Measurements from ENCODE around the gene SLC22A31.
"Not testable (repeated sequence)": the region's sequence is repeated elsewhere in the genome, so short reads cannot be mapped to it uniquely, and the experiment has no call there.

SLC22A31 gene

GRCh38 chr16:89192956-89193575 lies 7.3 kb downstream of the SLC22A31 start:
- DNase-seq (ENCODE audit: low spot score) = peak; percentile 66

- peak; percentile 54 for DNase-seq (ENCODE audit: low spot score)
Measured at GRCh38 chr16:89192186-89192955, 8.0 kb downstream of the SLC22A31 start.

- DNase-seq (ENCODE audit: low spot score) = no peak
Measured at GRCh38 chr16:89191901-89192185, 8.5 kb downstream of the SLC22A31 start.

- DNase-seq (ENCODE audit: low spot score) = no peak
Measured at GRCh38 chr16:89191033-89191900, 9.1 kb downstream of the SLC22A31 start.

GRCh38 chr16:89190150-89190958 lies 10.0 kb downstream of the SLC22A31 start:
- no peak for DNase-seq (ENCODE audit: low spot score)

GRCh38 chr16:89189358-89190025 lies 10.8 kb downstream of the SLC22A31 start:
- DNase-seq (ENCODE audit: low spot score) = no peak

- DNase-seq (ENCODE audit: low spot score) = not testable (repeated sequence)
Measured at GRCh38 chr16:89188471-89189357, 11.6 kb downstream of the SLC22A31 start.

GRCh38 chr16:89187770-89188392 lies 12.5 kb downstream of the SLC22A31 start:
- no peak for DNase-seq (ENCODE audit: low spot score)

- DNase-seq (ENCODE audit: low spot score) = no peak
Measured at GRCh38 chr16:89187032-89187769, 13.1 kb downstream of the SLC22A31 start.

- DNase-seq (ENCODE audit: low spot score) = not testable (repeated sequence)
Measured at GRCh38 chr16:89186593-89187031, 13.7 kb downstream of the SLC22A31 start.

GRCh38 chr16:89185887-89186592 lies 14.3 kb downstream of the SLC22A31 start:
- not testable (repeated sequence) for DNase-seq (ENCODE audit: low spot score)

GRCh38 chr16:89184933-89185794 lies 15.2 kb downstream of the SLC22A31 start:
- no peak for DNase-seq (ENCODE audit: low spot score)

GRCh38 chr16:89184677-89184932 lies 15.7 kb downstream of the SLC22A31 start:
- no peak for DNase-seq (ENCODE audit: low spot score)

- DNase-seq (ENCODE audit: low spot score) = no peak
Measured at GRCh38 chr16:89183975-89184676, 16.2 kb downstream of the SLC22A31 start.

GRCh38 chr16:89183463-89183862 lies 16.9 kb downstream of the SLC22A31 start:
- no peak for DNase-seq (ENCODE audit: low spot score)

GRCh38 chr16:89179656-89180315 lies 20.6 kb downstream of the SLC22A31 start:
- DNase-seq (ENCODE audit: low spot score) = no peak

- DNase-seq (ENCODE audit: low spot score) = no peak
Measured at GRCh38 chr16:89179148-89179484, 21.2 kb downstream of the SLC22A31 start.
